Prostate gland (tissue), 2 donors: ENCODE measurements around the gene BRD2.

ENCODE experiments used
- CTCF ChIP-seq, 4 experiments: fragments of 200-600 bp in 2 of 4; fragments of 450-650 bp in 2 of 4; sonication (generic) in 2 of 4; IDR thresholded peaks; 1 replicate in 3 of 4; 2 replicates in 1 of 4; pipeline ENCODE4 v1.5.1; 2016 to 2019; ENCODE audit warnings: antibody characterized with exemption in 4 of 4, mild to moderate bottlenecking in 2 of 4, moderate library complexity in 2 of 4
- POLR2A ChIP-seq: fragments of 450-650 bp; IDR thresholded peaks from one replicate; pipeline ENCODE4 v1.6.1; 2016; ENCODE audit warnings: antibody characterized with exemption, mild to moderate bottlenecking
- POLR2AphosphoS5 ChIP-seq: sonication (generic); formaldehyde crosslinking; IDR thresholded peaks from one replicate; pipeline ENCODE4 v1.6.1; 2017; ENCODE audit warnings: antibody characterized with exemption

- TF ChIP-seq POLR2AphosphoS5 (no peak), CTCF (IDR thresholded peaks at IDR 0.05) (no peak), POLR2A (no peak)
Measured at GRCh38 chr6:33030245-33030644, 61.9 kb downstream of the BRD2 start.
